Neutrophil (primary cell): ENCODE measurements around the gene GXYLT1.
"Not testable (repeated sequence)": the region's sequence is repeated elsewhere in the genome, so short reads cannot be mapped to it uniquely, and the experiment has no call there.

Experiments
- H3K27ac ChIP-seq: fragments of 200-600 bp; sonication (generic); 2 replicates; pipeline ENCODE4 v1.5.1; 2016; ENCODE audit warnings: mild to moderate bottlenecking, moderate library complexity
- H3K27me3 ChIP-seq: fragments of 200-600 bp; sonication (generic); 2 replicates; pipeline ENCODE4 v1.6.0; 2016; ENCODE audit warnings: mild to moderate bottlenecking
- H3K36me3 ChIP-seq: fragments of 200-600 bp; sonication (generic); 2 replicates; pipeline ENCODE4 v1.5.1; 2017
- H3K4me1 ChIP-seq, 2 experiments: fragments of 200-600 bp in 1 of 2; sonication (generic) in 1 of 2; 1 replicate in 1 of 2; 2 replicates in 1 of 2; pipeline versions ENCODE4 v1.5.1 to v1.6.1; 2013 to 2016; ENCODE audit warnings: low read depth in 1 of 2, low read length in 1 of 2, mild to moderate bottlenecking in 1 of 2, moderate library complexity in 1 of 2; ENCODE audit not compliant: control insufficient read depth in 1 of 2, insufficient read depth in 1 of 2
- H3K4me3 ChIP-seq, 2 experiments: fragments of 200-600 bp in 1 of 2; sonication (generic) in 1 of 2; 1 replicate in 1 of 2; 2 replicates in 1 of 2; pipeline ENCODE4 v1.5.1; 2013 to 2016; ENCODE audit warnings: low read depth in 1 of 2, low read length in 1 of 2, mild to moderate bottlenecking in 1 of 2, moderate library complexity in 1 of 2
- H3K9me3 ChIP-seq: fragments of 200-600 bp; sonication (generic); 2 replicates; pipeline ENCODE4 v1.5.1; 2016
- TF ChIP-seq, protein P1 (sequence below): fragments of 200-600 bp; sonication (generic); IDR thresholded peaks from 2 replicates; pipeline ENCODE4 v1.5.1; 2016; ENCODE audit warnings: antibody characterized with exemption

GXYLT1 gene

DNA sequence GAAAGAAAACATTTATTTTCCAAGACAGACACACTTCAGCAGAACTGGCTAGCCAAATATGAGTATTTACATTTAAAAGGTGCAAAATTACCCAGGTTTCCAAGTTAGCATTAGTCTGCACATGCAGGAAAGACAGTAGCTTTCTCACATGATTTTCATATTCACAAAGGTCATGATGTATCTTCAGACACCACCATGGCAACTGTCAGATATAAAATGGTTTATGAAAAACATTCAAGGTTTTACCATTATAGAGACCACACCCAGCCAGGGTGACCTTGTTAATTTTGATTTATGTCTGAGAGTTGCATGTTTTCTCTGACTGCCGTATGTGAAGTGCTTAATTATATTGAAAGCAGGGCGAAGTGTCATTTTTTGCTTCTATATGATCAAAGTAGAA lies 91.2 kb downstream of the GXYLT1 start:
- H3K27ac ChIP-seq = no peak overlapping the region
- H3K4me3 ChIP-seq = no peak overlapping the region
- TF ChIP-seq, protein P1, sequence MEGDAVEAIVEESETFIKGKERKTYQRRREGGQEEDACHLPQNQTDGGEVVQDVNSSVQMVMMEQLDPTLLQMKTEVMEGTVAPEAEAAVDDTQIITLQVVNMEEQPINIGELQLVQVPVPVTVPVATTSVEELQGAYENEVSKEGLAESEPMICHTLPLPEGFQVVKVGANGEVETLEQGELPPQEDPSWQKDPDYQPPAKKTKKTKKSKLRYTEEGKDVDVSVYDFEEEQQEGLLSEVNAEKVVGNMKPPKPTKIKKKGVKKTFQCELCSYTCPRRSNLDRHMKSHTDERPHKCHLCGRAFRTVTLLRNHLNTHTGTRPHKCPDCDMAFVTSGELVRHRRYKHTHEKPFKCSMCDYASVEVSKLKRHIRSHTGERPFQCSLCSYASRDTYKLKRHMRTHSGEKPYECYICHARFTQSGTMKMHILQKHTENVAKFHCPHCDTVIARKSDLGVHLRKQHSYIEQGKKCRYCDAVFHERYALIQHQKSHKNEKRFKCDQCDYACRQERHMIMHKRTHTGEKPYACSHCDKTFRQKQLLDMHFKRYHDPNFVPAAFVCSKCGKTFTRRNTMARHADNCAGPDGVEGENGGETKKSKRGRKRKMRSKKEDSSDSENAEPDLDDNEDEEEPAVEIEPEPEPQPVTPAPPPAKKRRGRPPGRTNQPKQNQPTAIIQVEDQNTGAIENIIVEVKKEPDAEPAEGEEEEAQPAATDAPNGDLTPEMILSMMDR = no peak
- H3K36me3 ChIP-seq = no peaks in the 10 kb centered on the region
- peaks cover 5% of the 10 kb centered on the region in 2 experiments for H3K4me1 ChIP-seq
- H3K27me3 ChIP-seq = no peaks in the 10 kb centered on the region
- H3K9me3 ChIP-seq = no peaks in the 10 kb centered on the region

DNA sequence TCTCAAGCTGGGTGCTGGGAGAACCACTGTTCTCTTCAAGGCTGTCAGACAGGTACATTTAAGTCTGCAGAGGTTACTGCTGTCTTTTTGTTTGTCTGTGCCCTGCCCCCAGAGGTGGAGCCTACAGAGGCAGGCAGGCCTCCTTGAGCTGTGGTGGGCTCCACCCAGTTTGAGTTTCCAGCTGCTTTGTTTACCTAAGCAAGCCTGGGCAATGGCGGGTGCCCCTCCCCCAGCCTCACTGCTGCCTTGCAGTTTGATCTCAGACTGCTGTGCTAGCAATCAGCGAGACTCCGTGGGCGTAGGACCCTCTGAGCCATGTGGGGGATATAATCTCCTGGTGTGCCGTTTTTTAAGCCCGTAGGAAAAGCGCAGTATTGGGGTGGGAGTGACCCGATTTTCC lies 95.7 kb downstream of the GXYLT1 start:
- not testable (repeated sequence) for H3K9me3 ChIP-seq, H3K27me3 ChIP-seq, H3K4me1 ChIP-seq, H3K36me3 ChIP-seq, H3K4me3 ChIP-seq, H3K27ac ChIP-seq

DNA sequence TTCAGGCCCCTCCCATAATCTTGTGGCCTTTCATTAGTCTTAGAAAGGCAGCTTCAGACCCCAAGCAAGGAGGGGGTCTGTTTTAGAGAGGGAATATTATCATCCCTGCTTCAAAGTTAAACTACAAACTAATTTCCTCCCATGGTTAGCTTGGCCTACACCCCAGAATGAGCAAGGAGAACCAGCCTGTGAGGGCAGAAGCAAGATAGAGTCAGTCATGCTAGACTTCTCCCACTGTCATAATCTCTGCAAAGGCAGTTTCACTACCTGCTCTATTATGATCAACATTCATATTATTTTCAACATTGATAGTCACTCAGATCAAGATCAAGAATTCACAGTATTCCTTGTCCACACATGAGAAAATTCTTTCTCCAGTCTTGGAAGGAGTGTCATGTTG lies 105.1 kb downstream of the GXYLT1 start:
- no peaks in the 10 kb centered on the region for H3K9me3 ChIP-seq
- H3K4me3 ChIP-seq = no peak overlapping the region
- H3K36me3 ChIP-seq = no peaks in the 10 kb centered on the region
- H3K27ac ChIP-seq = no peak overlapping the region
- H3K4me1 ChIP-seq = no peaks in the 10 kb centered on the region
- TF ChIP-seq, protein P1 = no peak
- H3K27me3 ChIP-seq = no peaks in the 10 kb centered on the region

DNA sequence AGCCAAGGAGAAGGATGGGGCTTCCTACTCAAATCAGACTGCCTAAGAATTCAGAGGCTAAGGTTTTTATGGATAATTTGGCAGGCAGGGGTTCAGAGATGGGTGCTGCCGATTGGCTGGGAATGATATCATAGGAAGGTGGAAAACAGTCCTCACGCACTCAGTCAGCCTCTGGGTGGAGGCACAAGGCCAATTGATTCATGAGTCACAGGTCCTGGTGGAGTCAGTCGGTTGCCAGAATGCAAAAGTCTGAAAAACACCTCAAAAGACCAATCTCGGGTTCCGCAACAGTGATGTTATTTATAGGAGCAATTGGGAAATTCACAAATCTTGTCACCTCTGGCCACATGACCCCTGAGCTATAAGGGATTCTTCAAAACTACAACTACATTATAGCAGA lies 105.5 kb downstream of the GXYLT1 start:
- H3K9me3 ChIP-seq = no peaks in the 10 kb centered on the region
- H3K27me3 ChIP-seq = no peaks in the 10 kb centered on the region
- no peaks in the 10 kb centered on the region for H3K4me1 ChIP-seq
- no peak overlapping the region for H3K27ac ChIP-seq
- TF ChIP-seq, protein P1 = no peak
- H3K36me3 ChIP-seq = no peaks in the 10 kb centered on the region
- no peak overlapping the region for H3K4me3 ChIP-seq

- Histone ChIP-seq H3K27me3 (no peaks in the 10 kb centered on the region), H3K9me3 (no peaks in the 10 kb centered on the region), H3K36me3 (no peaks in the 10 kb centered on the region), H3K4me3 (no peak overlapping the region), H3K4me1 (no peaks in the 10 kb centered on the region), H3K27ac (no peak overlapping the region)
- TF ChIP-seq, protein P1 = no peak
Observed at GRCh38 chr12:42031847-42032564, 112.7 kb downstream of the GXYLT1 start.
